Choroid plexus epithelial cell (primary cell): ENCODE results near the gene DCT.

Experiments used
- DNase-seq: peaks from one replicate; pipeline ENCODE4 v3.0.0-alpha.2; 2010; ENCODE audit warnings: low read depth
- H3K4me3 ChIP-seq: 2 replicates; pipeline ENCODE4 v1.5.1; 2011; ENCODE audit warnings: low read depth, mild to moderate bottlenecking, control low read depth, low read length, moderate library complexity
- CTCF ChIP-seq: conservative IDR thresholded peaks from 2 replicates; pipeline ENCODE4 v1.5.1; 2011; ENCODE audit warnings: low read depth, mild to moderate bottlenecking, control low read depth, inconsistent platforms, low read length, moderate library complexity

DCT gene

GRCh38 chr13:94389604-94390351, 89.7 kb downstream of the DCT start:
- no peak overlapping the region for H3K4me3 ChIP-seq

GRCh38 chr13:94387047-94387446, 92.4 kb downstream of the DCT start:
- no peak overlapping the region for H3K4me3 ChIP-seq
- no peak for TF ChIP-seq CTCF
- no peak for DNase-seq

More at GRCh38 chr13:94389604-94390351, 89.7 kb downstream of the DCT start:
- DNase-seq = no peak
- no peak for TF ChIP-seq CTCF
